RWPE1 (cell line): ENCODE results near the gene FRMD8.

Source experiments
- CTCF ChIA-PET: fragments of 350-600 bp; sonication (Branson Sonifier 250); formaldehyde crosslinking; extraction: SDS; loops from one replicate; lab custom pipeline; 2021; lab: Yijun Ruan, JAX
- POLR2A ChIA-PET: fragments of 400-600 bp; formaldehyde crosslinking; extraction: SDS; loops from one replicate; lab custom pipeline; 2020; ENCODE audit warnings: antibody characterized with exemption; ENCODE audit not compliant: low non-redundant PET; lab: Yijun Ruan, JAX
- DNase-seq: peaks from one replicate; pipeline ENCODE4 v3.0.0; 2012; ENCODE audit warnings: low spot score
- H3K27ac ChIP-seq: fragments of 450-650 bp; 2 replicates; pipeline ENCODE4 v1.5.1; 2017
- TF ChIP-seq, protein P1 (sequence below): fragments of 450-650 bp; conservative IDR thresholded peaks from 2 replicates; pipeline ENCODE4 v1.5.1; 2017; ENCODE audit warnings: low read depth, mild to moderate bottlenecking

FRMD8 gene

DNA sequence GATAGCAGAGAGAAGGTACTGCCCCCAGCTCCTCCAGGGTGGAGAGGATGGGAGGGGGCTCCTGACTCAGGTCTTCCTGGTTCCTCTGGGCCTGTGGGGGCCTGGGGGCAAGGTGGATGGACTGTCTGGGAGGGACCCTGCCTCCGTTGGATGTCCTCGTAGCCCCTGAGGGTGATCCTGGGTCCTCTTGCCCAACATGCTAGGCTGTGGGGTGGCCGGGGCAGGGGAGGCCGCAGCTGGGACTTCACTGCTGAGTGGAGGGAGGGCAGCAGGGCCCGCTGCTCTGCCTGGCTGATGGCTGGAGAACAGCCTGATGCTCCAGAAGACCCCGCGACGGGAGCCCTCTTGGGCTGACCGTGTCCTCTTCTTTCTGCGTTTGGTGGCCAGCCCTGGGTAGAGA lies 13.4 kb downstream of the FRMD8 start:
- ChIA-PET POLR2A (no interaction called here), CTCF (no interaction called here)
- TF ChIP-seq, protein P1, sequence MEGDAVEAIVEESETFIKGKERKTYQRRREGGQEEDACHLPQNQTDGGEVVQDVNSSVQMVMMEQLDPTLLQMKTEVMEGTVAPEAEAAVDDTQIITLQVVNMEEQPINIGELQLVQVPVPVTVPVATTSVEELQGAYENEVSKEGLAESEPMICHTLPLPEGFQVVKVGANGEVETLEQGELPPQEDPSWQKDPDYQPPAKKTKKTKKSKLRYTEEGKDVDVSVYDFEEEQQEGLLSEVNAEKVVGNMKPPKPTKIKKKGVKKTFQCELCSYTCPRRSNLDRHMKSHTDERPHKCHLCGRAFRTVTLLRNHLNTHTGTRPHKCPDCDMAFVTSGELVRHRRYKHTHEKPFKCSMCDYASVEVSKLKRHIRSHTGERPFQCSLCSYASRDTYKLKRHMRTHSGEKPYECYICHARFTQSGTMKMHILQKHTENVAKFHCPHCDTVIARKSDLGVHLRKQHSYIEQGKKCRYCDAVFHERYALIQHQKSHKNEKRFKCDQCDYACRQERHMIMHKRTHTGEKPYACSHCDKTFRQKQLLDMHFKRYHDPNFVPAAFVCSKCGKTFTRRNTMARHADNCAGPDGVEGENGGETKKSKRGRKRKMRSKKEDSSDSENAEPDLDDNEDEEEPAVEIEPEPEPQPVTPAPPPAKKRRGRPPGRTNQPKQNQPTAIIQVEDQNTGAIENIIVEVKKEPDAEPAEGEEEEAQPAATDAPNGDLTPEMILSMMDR, result no peak
- DNase-seq, result no peak
- H3K27ac ChIP-seq, result peak overlapping the region; percentile 15

DNA sequence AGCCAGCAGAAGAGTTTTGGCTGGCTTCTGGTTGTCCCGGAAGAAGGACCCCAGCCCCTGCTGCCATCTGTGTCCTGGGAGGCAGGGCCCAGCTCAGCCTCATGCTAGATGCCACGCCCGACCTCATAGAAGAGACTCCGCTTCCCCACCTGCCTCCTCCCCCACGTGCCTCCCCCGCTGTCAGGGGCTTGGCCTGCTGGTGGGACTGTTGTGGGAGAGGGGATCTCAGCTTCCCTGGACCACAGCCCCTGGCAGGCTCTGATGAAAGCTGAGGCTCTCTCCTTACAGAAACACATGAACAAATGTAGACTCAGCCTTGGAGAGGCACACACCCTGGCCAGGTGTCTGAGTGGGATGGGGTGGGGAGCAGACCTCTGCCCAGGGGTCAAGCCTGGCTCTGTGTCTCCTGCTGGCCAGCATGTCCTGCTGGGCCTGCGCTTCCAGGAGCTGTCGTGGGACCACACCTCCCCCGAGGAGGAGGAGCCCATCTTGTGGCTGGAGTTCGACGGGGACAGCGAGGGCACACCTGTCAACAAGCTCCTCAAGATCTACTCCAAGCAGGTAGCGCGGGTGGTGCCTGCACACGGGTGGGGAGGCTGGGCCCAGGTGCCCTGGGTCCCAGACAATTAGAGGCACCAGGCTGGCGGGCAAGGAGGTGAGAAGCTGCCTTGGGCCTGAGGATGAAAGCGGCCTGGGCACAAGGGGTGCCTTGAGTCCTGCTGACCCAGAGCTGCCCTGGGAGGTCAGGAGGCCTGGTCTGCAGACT lies 14.1 kb downstream of the FRMD8 start:
- ChIA-PET POLR2A (no interaction called here), CTCF (interaction anchor here (0.7 to 2.5 kb wide), 2 partner anchors 14 to 15 kb away, joined by 5 to 7 read pairs; no protein-coding TSS in a partner anchor)
- H3K27ac ChIP-seq, result peak overlapping the region; percentile 15
- DNase-seq, result no peak
- TF ChIP-seq, protein P1, result no peak

DNA sequence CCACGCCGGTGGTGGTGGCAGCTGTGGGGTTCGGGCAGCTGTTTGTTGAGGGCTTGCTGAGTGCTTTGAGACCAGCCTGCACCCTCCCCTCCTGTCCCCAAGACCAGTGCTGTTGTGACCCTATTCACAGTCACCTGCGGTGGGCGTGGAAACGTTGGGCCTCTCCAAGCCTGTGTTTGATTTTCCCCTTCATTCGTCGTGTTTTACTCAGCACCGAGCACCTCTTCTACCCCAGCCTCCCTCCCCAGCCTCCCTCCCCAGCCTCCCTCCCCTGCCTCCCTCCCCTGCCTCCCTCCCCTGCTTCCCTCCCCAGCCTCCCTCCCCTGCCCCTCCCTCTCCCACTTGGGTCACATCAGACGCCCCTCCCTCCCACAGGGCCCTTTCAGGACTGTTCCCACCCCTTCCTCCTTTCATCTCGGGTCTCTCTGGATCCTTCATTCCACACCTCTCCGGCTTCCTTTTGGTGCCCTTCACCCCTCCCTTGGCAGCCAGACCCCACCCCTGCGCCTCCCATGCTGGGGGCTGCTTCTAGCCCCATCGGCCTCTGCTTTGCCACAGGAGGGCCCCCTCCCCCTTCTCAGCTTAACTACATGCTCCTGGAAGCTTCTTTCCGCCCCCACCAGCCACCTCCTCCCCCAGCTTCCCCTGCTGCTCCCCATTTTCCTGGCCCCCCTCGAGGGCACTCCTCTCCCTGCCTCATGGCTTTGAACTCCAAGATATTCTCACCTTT lies 14.8 kb downstream of the FRMD8 start:
- TF ChIP-seq, protein P1, result no peak
- peak overlapping the region; percentile 15 for H3K27ac ChIP-seq
- no peak for DNase-seq
- POLR2A ChIA-PET, result no interaction called here
- CTCF ChIA-PET, result interaction anchor here (0.7 to 2.5 kb wide), 2 partner anchors 14 kb away, joined by 5 to 7 read pairs; no protein-coding TSS in a partner anchor

DNA sequence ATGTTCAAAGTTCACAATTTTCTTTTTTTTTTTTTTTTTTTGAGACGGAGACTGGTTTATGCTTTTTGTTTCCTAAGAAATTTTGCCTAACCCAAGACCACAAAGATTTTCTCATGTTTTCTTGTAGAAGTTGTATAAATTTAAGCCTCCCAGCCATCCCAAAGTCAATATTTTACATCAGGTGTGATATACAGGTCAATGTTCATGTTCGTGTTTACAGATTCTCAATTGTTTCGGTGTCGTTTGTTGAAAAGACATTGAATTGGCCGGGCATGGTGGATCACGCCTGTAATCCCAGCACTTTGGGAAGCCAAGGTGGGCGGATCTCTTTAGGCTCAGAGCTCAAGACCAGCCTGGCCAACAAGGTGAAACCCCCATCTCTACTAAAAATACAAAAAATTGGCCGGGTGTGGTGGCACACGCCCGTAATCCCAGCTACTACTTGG lies 15.4 kb downstream of the FRMD8 start:
- ChIA-PET POLR2A (no interaction called here), CTCF (interaction anchor here (2.5 kb wide), 1 partner anchor 14 kb away, joined by 7 read pairs; no protein-coding TSS in a partner anchor)
- no peak for DNase-seq
- TF ChIP-seq, protein P1, result no peak
- peak overlapping the region; percentile 30; the same call in 1 of the 2 replicates for H3K27ac ChIP-seq

DNA sequence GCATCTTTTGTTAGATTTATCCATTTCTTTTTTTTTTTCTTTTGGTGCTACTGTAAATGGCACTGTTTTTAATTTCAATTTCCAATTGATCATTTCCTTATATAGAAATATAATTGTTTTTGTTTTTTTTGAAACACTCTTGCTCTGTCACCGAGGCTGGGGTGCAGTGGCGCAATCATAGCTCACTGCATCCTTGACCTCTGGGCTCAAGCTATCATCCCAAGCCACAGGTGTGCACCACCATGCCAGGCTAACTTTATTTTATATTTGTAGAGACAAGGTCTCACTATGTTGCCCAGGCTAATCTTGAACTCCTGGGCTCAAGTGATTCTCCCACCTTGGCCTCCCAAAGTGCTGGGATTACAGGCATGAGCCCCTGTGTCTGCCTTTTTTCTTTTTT lies 16.4 kb downstream of the FRMD8 start:
- ChIA-PET POLR2A (no interaction called here), CTCF (interaction anchor here (2.5 to 3.1 kb wide), 2 partner anchors 13 kb away, joined by 7 to 19 read pairs; no protein-coding TSS in a partner anchor)
- DNase-seq, result no peak
- H3K27ac ChIP-seq, result peak overlapping the region; percentile 32; the same call in 1 of the 2 replicates
- TF ChIP-seq, protein P1, result no peak

DNA sequence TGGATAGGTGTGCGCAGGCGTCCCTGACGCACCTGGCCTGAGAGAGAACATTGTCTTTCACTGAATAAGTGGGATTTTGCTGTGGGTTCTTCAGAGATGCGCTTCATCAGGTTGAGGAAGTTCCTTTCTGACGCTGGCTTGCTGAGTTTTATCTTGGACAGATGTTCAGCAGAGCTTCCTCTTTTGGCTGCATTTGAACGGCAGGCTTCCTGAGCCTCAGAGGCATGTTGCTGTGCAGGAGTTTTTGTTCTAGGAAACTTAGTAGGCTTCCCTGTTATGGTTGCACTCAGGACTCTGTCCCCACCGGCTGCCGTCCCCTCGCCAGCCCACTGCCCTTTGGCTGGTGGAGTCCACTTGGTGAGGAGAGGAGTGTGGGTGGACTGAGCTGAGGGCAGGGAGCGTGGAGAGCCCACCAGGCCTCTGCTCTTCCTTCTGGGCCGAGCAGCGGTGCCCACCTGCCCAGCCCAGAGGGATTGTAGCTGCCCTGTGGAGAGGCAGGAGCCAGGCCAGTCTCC lies 17.2 kb downstream of the FRMD8 start:
- peak overlapping the region; percentile 32 for H3K27ac ChIP-seq
- no peak for DNase-seq
- TF ChIP-seq, protein P1, result no peak
- CTCF ChIA-PET, result interaction anchor here (0.8 to 3.1 kb wide), 2 partner anchors 13 to 16 kb away, joined by 3 to 19 read pairs; no protein-coding TSS in a partner anchor
- POLR2A ChIA-PET, result no interaction called here
